HG03280 (cell line): ENCODE data around the gene COL4A1.

Experiments used
- ATAC-seq: cut with Tn5 transposase; IDR thresholded peaks from one replicate; pipeline ENCODE4 v1.9.1; 2021; ENCODE audit warnings: mild to moderate bottlenecking, moderate library complexity; ENCODE audit not compliant: unreplicated experiment

Gene COL4A1

GRCh38 chr13:110150384-110151101 is 156.4 kb downstream of the COL4A1 start:
- ATAC-seq: no peak

GRCh38 chr13:110149036-110149435 is 157.9 kb downstream of the COL4A1 start:
- ATAC-seq: no peak

DNA sequence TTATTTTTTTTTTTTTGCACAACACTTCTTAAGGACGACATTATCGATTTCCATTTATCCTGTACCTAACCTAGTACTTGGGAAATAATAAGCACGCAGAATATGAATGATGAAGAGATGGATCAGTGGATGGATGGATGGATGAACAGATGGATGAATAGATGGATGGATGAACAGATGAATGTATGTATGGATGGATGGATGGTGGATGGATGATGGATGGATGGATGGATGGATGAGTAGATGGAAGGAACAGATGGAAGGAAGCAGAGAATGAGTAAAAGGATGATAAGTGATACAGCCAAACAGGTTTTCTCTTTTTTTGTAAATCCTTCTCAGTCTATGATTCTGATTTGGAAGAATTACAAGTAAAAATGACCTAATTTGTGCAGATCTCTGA is 166.9 kb downstream of the COL4A1 start:
- no peak for ATAC-seq

DNA sequence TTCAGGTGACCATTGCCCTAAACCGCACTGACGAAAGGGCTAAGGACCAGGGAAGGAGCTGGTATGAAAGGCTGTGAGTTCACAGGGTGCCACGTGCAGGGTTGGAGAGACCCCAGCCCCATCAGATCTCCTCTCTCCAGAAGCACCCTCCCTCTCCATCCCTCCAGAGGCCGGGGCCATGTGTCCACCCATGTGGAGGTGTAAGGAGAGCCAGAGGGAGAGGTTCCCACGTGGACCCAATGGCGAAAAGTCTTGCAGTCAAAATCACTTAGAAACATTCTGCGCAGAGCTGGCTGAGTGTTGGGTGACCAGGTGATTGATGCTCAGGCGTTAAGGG is 168.3 kb downstream of the COL4A1 start:
- ATAC-seq: no peak

DNA sequence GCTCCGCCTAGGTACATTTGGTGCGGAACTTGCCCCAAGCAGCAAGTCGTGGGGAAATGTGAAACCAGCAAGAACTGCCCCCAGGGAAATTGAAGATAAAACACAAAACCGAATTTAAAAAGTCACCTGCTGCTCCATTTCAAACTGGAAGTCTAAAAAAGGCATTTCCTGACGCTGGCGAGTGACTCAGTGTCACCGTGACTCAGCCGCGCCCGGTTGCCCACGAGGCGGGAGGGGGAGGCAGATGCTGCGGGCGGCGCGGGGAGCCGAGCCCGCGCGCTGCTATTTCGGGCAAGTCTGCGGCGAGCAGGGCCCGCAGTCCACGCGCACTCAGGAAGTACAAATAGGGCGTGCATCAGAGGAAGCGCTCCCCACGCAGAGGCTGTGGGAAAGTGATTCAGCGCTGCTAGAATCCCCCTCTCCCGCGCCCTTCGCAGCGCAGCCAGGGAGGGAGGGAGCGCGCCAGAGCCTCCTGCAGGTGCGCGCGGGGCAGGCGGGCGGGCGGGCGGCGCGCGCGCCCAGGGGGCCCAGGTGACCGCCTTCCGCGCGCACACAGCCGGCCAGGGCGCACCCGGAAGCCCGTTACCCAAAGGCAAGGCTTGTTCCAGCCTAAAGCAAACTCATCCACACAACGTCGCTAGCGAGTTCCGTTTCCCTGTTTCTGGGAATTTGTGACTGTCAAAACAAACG is 168.8 kb downstream of the COL4A1 start:
- peak; percentile 61 for ATAC-seq

DNA sequence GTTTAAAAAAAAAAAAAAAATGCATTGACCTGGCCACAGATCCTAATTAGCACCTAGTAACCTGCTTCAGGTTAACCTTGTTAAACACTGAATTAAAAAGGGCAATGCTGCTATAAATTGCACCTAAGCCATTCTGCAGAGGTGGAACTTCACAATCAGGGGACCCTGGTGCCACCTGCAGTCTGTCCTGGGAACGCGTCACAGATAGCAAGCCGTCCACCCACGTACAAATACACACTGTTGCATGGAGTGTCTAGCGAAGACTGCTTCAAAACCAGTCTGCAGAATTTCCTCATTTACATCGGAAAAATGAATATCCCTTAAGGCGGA is 169.3 kb downstream of the COL4A1 start:
- peak; percentile 67 for ATAC-seq

GRCh38 chr13:110136660-110137585 is 170.0 kb downstream of the COL4A1 start:
- no peak for ATAC-seq

DNA sequence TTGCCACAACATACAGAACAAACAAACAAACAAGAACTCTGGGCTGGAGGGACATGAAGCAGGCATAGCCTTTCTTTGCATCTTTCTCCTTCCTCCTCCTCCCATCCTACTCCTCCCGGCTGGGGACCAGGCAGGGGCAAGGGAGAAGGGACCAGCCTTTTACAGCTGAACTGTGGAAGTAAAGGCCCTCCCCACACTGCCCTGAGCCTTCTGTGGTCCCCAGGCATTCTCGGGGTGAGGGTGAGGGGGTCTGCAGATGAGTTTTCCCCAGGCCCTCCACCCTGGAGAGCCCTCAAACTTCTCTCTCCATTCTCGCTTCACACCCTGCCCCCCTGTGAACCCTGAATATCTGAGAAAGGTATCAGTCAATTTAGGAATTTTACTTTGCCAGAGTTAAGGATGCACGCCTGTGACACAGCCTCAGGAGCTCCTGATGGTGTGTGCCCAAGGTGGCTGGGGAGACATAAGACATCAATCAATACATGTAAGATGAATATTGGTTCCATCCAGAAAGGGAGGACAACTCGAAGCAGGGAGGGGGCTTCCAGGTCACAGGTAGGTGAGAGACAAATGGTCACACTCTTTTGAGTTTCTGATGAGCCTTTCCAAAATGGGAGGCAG is 170.9 kb downstream of the COL4A1 start:
- no peak for ATAC-seq

- ATAC-seq: no peak
Measured at GRCh38 chr13:110134801-110135200, 172.2 kb downstream of the COL4A1 start.

DNA sequence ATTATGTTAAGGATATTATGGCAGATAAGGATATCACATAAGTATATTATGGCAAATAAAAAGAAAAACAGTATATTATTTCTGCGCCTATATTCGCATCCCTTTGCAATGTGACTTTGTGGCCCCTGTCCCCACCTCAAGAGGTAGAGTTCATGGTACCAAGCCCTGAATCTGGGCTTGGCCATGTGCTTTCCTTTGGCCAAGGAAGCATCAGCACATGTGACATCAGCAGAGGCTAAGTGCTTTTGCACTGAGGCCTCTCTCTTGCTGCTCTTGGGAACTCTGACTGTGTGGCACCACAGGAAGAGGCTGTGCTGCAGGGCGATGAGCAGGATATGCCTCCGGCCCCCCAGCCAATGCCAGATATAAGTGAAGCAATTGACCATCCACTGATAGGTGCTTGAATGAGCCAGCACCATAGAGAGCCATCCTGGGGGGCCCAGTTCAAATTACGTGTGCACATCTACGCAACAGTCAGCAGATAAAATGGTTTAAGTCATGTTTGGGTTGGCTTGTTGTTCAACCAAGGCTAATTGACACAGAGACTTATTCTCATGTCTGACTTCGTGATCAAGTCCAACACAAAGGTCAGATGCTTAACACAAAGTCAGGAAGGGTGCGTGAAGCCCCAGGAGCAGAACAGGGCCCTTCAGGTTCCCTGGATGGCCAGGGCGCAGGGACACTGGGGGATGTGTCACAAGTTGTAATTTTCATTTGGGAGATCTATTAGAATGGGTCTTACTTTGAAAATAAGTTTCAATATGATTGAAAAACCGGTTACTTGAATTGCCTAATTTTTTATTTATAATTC is 173.3 kb downstream of the COL4A1 start:
- no peak for ATAC-seq

GRCh38 chr13:110132225-110132982 is 174.6 kb downstream of the COL4A1 start:
- no peak for ATAC-seq

DNA sequence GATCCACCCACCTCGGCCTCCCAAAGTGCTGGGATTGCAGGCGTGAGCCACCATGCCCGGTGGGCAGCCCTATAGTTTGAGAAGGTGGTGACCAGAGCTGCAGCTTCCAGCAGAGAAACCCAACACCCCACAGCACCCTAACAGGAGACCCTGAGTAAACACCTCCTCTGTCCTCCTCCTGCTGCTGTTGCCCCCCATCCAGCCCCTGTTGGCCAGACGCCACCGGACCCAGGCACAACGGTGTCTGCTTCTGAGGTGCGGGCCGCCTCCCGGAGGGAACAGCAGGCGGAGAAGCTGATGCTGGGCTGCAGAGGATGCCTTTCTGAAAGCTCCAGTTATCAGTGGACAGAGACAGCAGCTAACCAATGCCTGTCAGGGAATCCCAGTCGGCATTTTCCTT is 175.5 kb downstream of the COL4A1 start:
- ATAC-seq: no peak

GRCh38 chr13:110130431-110130830 is 176.5 kb downstream of the COL4A1 start:
- ATAC-seq: no peak

GRCh38 chr13:110129539-110130186 is 177.3 kb downstream of the COL4A1 start:
- ATAC-seq: no peak

DNA sequence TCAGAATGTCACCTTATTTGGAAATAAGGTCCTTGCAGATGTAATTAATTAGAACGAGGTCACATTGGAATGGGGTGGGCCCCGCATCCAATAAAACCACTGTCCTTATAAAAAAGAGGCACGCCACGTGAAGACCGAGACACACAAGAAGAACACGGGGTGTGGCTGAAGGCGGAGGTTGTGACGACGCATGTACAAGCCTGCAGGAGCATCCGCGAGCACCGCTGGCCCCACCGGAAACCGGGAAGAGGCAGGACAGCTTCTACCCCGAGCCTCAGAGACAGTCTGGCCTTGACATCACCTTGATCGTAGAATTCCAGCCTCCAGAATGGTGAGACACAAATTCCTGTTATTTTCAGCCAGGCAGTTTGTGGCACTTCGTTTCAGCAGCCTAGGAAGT is 177.9 kb downstream of the COL4A1 start:
- no peak for ATAC-seq

DNA sequence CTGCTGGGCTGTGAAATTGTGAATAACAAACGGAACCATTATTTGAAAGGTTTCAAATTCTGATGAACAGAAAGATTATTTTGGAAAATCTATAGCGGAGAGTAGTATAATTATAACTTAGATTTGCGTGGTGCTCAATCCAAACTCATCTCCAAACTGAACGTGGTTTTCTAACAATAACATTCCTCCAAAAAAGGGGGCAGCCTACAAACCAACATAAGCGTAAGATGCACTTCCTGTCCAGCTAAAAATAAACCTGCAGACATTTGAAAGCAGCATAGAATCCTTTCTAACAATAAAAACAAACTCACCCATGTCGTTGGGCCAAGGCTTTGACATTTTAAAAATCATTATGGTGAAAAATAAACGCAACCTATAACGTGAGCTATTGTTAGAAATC is 178.4 kb downstream of the COL4A1 start:
- no peak for ATAC-seq

DNA sequence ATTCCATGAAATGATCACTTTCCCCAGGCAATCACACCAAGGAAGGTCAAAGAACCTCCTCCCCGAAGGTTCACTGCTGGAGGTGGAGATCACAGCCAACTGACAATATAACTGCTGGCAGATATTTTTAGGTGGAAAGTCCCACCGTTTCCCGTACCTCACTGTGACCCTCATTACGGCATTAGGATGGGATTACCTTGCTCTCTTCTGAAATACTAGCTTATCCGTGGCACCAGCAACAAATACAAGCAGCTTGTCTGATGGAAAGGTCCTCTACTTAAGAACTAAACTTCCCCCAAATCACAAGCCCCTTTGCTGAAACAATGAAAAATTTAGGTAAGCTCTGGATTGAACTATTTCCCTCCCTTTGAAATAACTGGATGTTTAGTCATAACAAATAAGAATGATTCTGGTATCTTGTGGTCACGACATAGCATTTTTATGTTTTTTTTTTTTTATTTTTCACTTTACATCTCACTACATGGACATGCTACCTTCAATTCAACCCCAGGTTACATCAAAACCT is 178.9 kb downstream of the COL4A1 start:
- no peak for ATAC-seq

DNA sequence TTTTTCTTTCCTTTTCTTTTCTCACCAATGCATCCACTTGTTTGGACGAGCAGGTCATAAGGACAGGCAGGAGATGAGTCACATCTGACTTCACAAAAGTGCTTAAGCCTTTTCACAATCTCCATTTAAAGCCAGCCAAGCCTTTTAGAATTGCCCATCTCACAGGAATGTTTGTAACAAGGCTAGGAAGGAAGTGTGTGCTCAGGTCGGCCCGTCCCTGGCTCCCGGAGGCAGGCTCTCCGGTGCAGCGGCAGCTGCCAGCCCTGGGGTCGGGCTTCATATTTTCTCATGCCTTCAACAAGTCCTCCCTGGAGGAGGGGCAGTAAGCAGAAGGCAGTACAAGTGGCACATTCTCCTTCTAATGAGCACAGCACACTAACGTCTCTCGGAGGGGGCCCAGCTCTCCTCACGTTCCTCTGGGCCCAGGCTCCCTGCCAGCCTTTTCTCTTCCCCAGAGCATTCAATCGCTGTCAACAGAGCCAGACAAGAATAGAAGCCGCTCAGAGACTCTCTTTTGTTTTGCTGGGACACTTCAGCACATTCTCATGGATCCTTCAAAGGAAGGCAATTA is 180.5 kb downstream of the COL4A1 start:
- no peak for ATAC-seq
